Spleen (tissue), 11 donors: ENCODE results near the gene SNX8. TPM values are rescaled to one million over a fixed set of nuclear protein-coding genes. Genes with fewer than 3 reads are reported as not detected.
A peak's percentile ranks its signal among the peaks of the same experiment; 100 is the strongest.

Experiments used
- DNase-seq: peaks from one replicate; pipeline ENCODE4 v3.0.0-alpha.2; 2020
- H3K27ac ChIP-seq, 8 donors: fragments of 200-600 bp; sonication (generic) in 7 of 8; 1 replicate in 4 of 8; 2 replicates in 4 of 8; pipeline versions ENCODE4 v1.5.0 to v1.8.0; 2016 to 2021; ENCODE audit warnings: inconsistent platforms in 4 of 8, mild to moderate bottlenecking in 4 of 8, moderate library complexity in 1 of 8
- H3K27me3 ChIP-seq, 7 donors: fragments of 200-600 bp; sonication (generic) in 6 of 7; replicated peaks in 1 of 7; 1 replicate in 4 of 7; 2 replicates in 3 of 7; pipeline versions ENCODE4 v1.5.0 to v1.8.0; 2016 to 2021; ENCODE audit warnings: inconsistent platforms in 3 of 7, mild to moderate bottlenecking in 1 of 7
- H3K36me3 ChIP-seq, 6 donors: fragments of 200-600 bp; sonication (generic) in 5 of 6; 1 replicate in 4 of 6; 2 replicates in 2 of 6; pipeline versions ENCODE4 v1.5.0 to v1.8.0; 2016 to 2021; ENCODE audit warnings: inconsistent platforms in 2 of 6
- H3K4me1 ChIP-seq, 6 donors: fragments of 200-600 bp; sonication (generic) in 5 of 6; 1 replicate in 3 of 6; 2 replicates in 3 of 6; pipeline versions ENCODE4 v1.5.0 to v1.8.0; 2016 to 2021; ENCODE audit warnings: inconsistent platforms in 3 of 6
- H3K4me3 ChIP-seq, 8 donors: fragments of 200-600 bp; sonication (generic) in 7 of 8; 1 replicate in 4 of 8; 2 replicates in 4 of 8; pipeline versions ENCODE4 v1.5.0 to v1.8.0; 2016 to 2021; ENCODE audit warnings: inconsistent platforms in 4 of 8, mild to moderate bottlenecking in 4 of 8, moderate library complexity in 2 of 8
- H3K9me3 ChIP-seq, 8 donors: fragments of 200-600 bp; sonication (generic) in 7 of 8; 1 replicate in 4 of 8; 2 replicates in 4 of 8; pipeline versions ENCODE4 v1.5.0 to v1.8.0; 2016 to 2021; ENCODE audit warnings: inconsistent platforms in 4 of 8
- POLR2A ChIP-seq, 3 donors: fragments of 450-650 bp; IDR thresholded peaks; one replicate each; pipeline ENCODE4 v1.5.1; 2017; ENCODE audit warnings: antibody characterized with exemption in 3 of 3, mild to moderate bottlenecking in 1 of 3
- POLR2AphosphoS5 ChIP-seq, 3 donors: sonication (generic); formaldehyde crosslinking; IDR thresholded peaks; one replicate each; pipeline ENCODE4 v1.5.1; 2017; ENCODE audit warnings: antibody characterized with exemption in 3 of 3
- WGBS, 5 donors: extraction: QIAGEN DNeasy Blood & Tissue Kit in 3 of 5; methylation state at CpG; one replicate each; pipeline versions ENCODE4 v1.1.5 to v1.1.7; 2013 to 2018; 5-methylcytosine and 5-hydroxymethylcytosine counted together
- intact Hi-C: fragments of 100-400 bp; cut with DNase I; formaldehyde crosslinking; loops from one replicate; pipeline ENCODE4 v1.15.0; 2023; ENCODE audit warnings: low total_unique reads
- polyA plus RNA-seq, 3 donors: library from polyadenylated mRNA; stranded (reverse); fragments of 200-250 nt; gene quantifications; one replicate each; pipeline ENCODE4 v1.2.1, GENCODE V29; 2013
- total RNA-seq, 7 donors: library from RNA; depleted of rRNA in 3 of 7; stranded (reverse); fragments of >200 nt in 3 of 7; fragmentation: NEBNext Ultra II Directional in 4 of 7; extraction: Animal tissue kit (Norgen Biotek cat#: 25700) in 4 of 7; gene quantifications; one replicate each; pipeline versions ENCODE4 v1.1.0 to v1.2.1, GENCODE V29; 2016 to 2021
- TF ChIP-seq, protein P1 (sequence below), 11 experiments: fragments of 200-600 bp in 7 of 11; fragments of 450-650 bp in 4 of 11; sonication (generic) in 4 of 11; IDR thresholded peaks in 8 of 11; conservative IDR thresholded peaks in 3 of 11; 1 replicate in 7 of 11; 2 replicates in 4 of 11; pipeline versions ENCODE4 v1.4.0 to v1.8.0; 2016 to 2021; ENCODE audit warnings: antibody characterized with exemption in 11 of 11, inconsistent platforms in 4 of 11, mild to moderate bottlenecking in 1 of 11
- donor health status: healthy with polysubstance abuse.
- donor health status: DM: no; HTN: no; CAD: no; lungs with moderate emphysema.
- donor health status: DM: no; HTN: no; CAD: no.
- donor health status: Bipolar disorder and iron deficiency.
- donor health status: healthy.
- donor health status: DM: no; HTN: no; CAD: no.
- donor health status: DM: yes; HTN: yes; CAD: no.

SNX8 gene
- total and polyA plus RNA-seq, 10 donors: 48.8 to 196 (median 86.8) TPM

DNA sequence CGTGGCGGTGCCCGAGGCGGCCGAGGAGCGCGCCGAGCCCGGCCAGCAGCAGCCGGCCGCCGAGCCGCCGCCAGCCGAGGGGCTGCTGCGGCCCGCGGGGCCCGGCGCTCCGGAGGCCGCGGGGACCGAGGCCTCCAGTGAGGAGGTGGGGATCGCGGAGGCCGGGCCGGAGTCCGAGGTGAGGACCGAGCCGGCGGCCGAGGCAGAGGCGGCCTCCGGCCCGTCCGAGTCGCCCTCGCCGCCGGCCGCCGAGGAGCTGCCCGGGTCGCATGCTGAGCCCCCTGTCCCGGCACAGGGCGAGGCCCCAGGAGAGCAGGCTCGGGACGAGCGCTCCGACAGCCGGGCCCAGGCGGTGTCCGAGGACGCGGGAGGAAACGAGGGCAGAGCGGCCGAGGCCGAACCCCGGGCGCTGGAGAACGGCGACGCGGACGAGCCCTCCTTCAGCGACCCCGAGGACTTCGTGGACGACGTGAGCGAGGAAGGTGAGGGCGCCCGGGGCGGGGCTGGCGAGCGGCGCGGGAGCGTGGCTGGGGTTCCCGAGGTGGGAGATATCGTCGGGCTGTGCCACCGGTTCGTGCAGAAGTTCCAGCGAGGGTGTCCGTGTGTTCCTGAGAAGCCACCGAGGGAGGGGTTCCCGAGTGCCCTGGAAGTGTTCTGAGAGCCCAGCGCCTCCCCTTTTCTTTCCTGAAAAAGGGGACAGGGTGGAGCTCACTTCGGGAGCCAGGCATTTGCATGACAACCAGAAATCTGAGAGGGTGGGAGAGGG, 40.9 kb upstream of the SNX8 start:
- peak overlapping the region; percentile 96 to 100 (median 100) for H3K27ac ChIP-seq
- TF ChIP-seq POLR2AphosphoS5 (IDR thresholded peaks at IDR 0.05) (peak in 1 of 3 donors; percentile 7), POLR2A (IDR thresholded peaks at IDR 0.05) (no peak)
- TF ChIP-seq, protein P1, sequence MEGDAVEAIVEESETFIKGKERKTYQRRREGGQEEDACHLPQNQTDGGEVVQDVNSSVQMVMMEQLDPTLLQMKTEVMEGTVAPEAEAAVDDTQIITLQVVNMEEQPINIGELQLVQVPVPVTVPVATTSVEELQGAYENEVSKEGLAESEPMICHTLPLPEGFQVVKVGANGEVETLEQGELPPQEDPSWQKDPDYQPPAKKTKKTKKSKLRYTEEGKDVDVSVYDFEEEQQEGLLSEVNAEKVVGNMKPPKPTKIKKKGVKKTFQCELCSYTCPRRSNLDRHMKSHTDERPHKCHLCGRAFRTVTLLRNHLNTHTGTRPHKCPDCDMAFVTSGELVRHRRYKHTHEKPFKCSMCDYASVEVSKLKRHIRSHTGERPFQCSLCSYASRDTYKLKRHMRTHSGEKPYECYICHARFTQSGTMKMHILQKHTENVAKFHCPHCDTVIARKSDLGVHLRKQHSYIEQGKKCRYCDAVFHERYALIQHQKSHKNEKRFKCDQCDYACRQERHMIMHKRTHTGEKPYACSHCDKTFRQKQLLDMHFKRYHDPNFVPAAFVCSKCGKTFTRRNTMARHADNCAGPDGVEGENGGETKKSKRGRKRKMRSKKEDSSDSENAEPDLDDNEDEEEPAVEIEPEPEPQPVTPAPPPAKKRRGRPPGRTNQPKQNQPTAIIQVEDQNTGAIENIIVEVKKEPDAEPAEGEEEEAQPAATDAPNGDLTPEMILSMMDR (IDR thresholded peaks at IDR 0.05 in 8 of 11, conservative IDR thresholded peaks at IDR 0.05 in 3 of 11): no peak
- peak overlapping the region; percentile 86 to 100 (median 98) for H3K4me3 ChIP-seq
- no peaks in the 10 kb centered on the region for H3K27me3 ChIP-seq
- H3K36me3 ChIP-seq: peaks cover 0 to 36% (median 5%) of the 10 kb centered on the region in 6 donors
- H3K9me3 ChIP-seq: no peaks in the 10 kb centered on the region
- H3K4me1 ChIP-seq: peaks cover 33 to 64% (median 61%) of the 10 kb centered on the region in 6 donors
- intact Hi-C loops: loop anchor here (5.0 kb wide), 1 partner anchor 113 kb away; the partner anchor contains the start of genes MRM2 and NUDT1
- DNase-seq: peak; percentile 91
- 0 to 1% (median 0%) methylated on average over 10 to 92 of the region's 92 CpGs for WGBS, 5 donors

DNA sequence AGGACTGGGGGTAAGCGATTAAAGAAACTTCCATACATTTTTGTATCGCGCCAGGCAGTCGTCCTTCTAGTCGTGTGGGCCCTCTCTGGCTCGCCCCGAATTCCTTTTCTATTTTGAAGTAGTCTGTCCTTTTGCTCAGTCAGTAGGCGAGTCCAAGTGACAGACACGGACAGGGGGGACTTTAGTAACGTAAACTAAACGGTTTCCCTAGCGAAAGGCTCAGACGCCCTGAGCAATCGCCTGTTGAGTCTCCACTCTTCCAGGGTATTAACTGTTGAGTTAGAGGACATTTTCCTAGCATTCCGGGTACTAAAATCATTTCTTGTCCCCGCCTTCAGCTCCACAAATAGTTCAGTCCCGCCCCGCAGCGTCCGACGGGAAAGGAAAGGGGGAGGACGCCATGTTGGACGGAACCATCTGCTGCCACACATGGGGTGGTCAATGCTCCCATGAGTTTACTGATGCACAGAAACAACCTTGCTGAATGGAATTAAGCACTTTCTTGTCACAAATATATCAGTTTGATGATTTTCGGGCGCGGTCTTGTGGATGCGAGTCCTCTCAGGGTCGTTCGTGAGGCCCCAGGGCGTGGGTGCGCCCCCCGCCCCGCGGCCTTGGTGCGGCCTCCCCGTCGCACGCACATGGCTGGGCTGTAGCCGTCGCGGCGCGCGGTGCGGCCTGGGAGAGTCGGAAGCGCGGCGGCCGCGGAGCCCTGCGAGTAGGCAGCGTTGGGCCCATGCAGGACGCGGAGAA, 40.1 kb upstream of the SNX8 start, which contains the start of gene EIF3B:
Gene EIF3B (plus strand): TSS at position 642 of the 753 bp plus-strand sequence. CDS start 95 bp downstream, at position 737.
- H3K27me3 ChIP-seq: no peaks in the 10 kb centered on the region
- no peaks in the 10 kb centered on the region for H3K9me3 ChIP-seq

DNA sequence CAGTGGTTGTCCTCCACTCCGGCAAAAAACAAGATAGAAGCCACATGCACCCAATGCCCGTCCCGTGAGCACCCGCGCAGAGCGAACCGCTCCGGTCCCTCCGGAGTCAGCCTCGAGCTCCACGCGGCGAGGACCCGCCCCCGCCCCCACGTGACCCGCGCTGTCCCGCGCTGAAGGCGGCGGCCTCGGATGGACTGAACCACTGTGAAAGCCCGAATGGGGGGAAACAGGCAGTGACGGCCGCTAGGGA, 39.6 kb upstream of the SNX8 start:
- intact Hi-C loops: loop anchor here (5.0 kb wide), 1 partner anchor 112 kb away; the partner anchor contains the start of genes MRM2 and NUDT1
- peaks cover 27 to 51% (median 48%) of the 10 kb centered on the region in 6 donors for H3K4me1 ChIP-seq
- no peaks in the 10 kb centered on the region for H3K9me3 ChIP-seq
- H3K27me3 ChIP-seq: no peaks in the 10 kb centered on the region
- H3K27ac ChIP-seq: peak overlapping the region; percentile 96 to 100 (median 100)
- 0 to 1% (median 0%) methylated on average over 25 to 26 of the region's 26 CpGs for WGBS, 5 donors
- peak; percentile 86 to 88 (median 88) for TF ChIP-seq POLR2AphosphoS5 (IDR thresholded peaks at IDR 0.05)
- TF ChIP-seq POLR2A (IDR thresholded peaks at IDR 0.05): peak in 1 of 3 donors; percentile 17
- TF ChIP-seq, protein P1 (IDR thresholded peaks at IDR 0.05 in 8 of 11, conservative IDR thresholded peaks at IDR 0.05 in 3 of 11): peak in 1 of 11 experiments; percentile 16
- peaks cover 0 to 24% (median 2%) of the 10 kb centered on the region in 6 donors for H3K36me3 ChIP-seq
- DNase-seq: peak; percentile 98
- H3K4me3 ChIP-seq: peak overlapping the region; percentile 86 to 100 (median 98)

More for the DNA sequence above, 40.1 kb upstream of the SNX8 start, which contains the start of gene EIF3B:
- peak; percentile 97 for DNase-seq
- 0% methylated on average over 23 to 55 of the region's 55 CpGs for WGBS, 5 donors
- peak within 1 kb of the TSS; percentile 86 to 100 (median 98) for H3K4me3 ChIP-seq
- peak within 1 kb of the TSS; percentile 96 to 100 (median 100) for H3K27ac ChIP-seq
- peaks cover 32 to 56% (median 53%) of the 10 kb centered on the region in 6 donors for H3K4me1 ChIP-seq
- TF ChIP-seq POLR2AphosphoS5 (IDR thresholded peaks at IDR 0.05): peak; percentile 92 to 94 (median 94)
- TF ChIP-seq, protein P1 (IDR thresholded peaks at IDR 0.05 in 8 of 11, conservative IDR thresholded peaks at IDR 0.05 in 3 of 11): peak in 2 of 11 experiments; percentile 11
- peak in 2 of 3 donors; percentile 51 to 64 for TF ChIP-seq POLR2A (IDR thresholded peaks at IDR 0.05)
- intact Hi-C loops: loop anchor here (5.0 kb wide), 1 partner anchor 112 kb away; the partner anchor contains the start of genes MRM2 and NUDT1
- H3K36me3 ChIP-seq: peaks cover 0 to 29% (median 5%) of the 10 kb centered on the region in 6 donors
